Neural progenitor cell (in vitro differentiated cells): ENCODE data around the gene ZNF519.

ENCODE experiments used
- EZH2 ChIP-seq: fragments of 200-600 bp; sonication (generic); IDR thresholded peaks from 2 replicates; pipeline ENCODE4 v1.6.1; 2017; ENCODE audit warnings: antibody characterized with exemption, mild to moderate bottlenecking, moderate library complexity
- EZH2phosphoT487 ChIP-seq: fragments of 200-600 bp; sonication (generic); IDR thresholded peaks from 2 replicates; pipeline ENCODE4 v1.6.1; 2017; ENCODE audit warnings: antibody characterized with exemption
- TF ChIP-seq, protein P1 (sequence below): fragments of 200-600 bp; sonication (generic); IDR thresholded peaks from 2 replicates; pipeline ENCODE4 v1.5.1; 2017; ENCODE audit warnings: antibody characterized with exemption, mild to moderate bottlenecking

DNA sequence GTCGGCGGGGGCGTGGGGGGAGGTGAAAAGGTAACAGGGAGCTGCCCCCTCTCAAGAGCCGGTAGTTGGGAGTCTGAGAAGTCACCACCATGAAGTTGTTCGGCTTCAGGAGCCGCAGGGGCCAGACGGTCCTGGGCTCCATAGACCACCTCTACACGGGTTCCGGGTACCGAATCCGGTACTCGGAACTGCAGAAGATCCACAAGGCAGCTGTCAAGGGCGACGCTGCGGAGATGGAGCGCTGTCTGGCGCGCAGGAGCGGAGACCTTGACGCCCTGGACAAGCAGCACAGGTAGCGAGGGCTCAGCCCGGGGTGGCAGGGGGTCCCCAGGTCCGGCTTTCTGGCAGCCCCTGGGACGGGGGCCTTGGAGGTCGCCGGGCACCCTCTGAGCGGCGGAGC is 47.1 kb upstream of the ZNF519 start:
- TF ChIP-seq, protein P1, sequence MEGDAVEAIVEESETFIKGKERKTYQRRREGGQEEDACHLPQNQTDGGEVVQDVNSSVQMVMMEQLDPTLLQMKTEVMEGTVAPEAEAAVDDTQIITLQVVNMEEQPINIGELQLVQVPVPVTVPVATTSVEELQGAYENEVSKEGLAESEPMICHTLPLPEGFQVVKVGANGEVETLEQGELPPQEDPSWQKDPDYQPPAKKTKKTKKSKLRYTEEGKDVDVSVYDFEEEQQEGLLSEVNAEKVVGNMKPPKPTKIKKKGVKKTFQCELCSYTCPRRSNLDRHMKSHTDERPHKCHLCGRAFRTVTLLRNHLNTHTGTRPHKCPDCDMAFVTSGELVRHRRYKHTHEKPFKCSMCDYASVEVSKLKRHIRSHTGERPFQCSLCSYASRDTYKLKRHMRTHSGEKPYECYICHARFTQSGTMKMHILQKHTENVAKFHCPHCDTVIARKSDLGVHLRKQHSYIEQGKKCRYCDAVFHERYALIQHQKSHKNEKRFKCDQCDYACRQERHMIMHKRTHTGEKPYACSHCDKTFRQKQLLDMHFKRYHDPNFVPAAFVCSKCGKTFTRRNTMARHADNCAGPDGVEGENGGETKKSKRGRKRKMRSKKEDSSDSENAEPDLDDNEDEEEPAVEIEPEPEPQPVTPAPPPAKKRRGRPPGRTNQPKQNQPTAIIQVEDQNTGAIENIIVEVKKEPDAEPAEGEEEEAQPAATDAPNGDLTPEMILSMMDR: no peak
- no peak for TF ChIP-seq EZH2
- TF ChIP-seq EZH2phosphoT487: no peak
